ENCODE results near the gene RAVER2. TPM values are rescaled to one million over a fixed set of nuclear protein-coding genes. Genes with fewer than 3 reads are reported as not detected.

The RAVER2 gene
- total and polyA plus RNA-seq, 2 donors (not counting 1 experiment from before 2014, with no cell fraction given): 0.82 to 1.4 TPM

- peaks cover 6% of the 10 kb centered on the region for H3K27me3 Mint-ChIP-seq
- no peak overlapping the region for H3K9ac ChIP-seq (ENCODE audit: low read length)
- H3K79me2 ChIP-seq (ENCODE audit: control insufficient read depth, insufficient read depth, low read length): no peaks in the 10 kb centered on the region
- DNase-seq (no peak), ATAC-seq (ENCODE audit: low read depth) (no peak)
- H3K4me1 Mint-ChIP-seq: no peaks in the 10 kb centered on the region
- H4K20me1 ChIP-seq (ENCODE audit: control insufficient read depth, insufficient read depth, low read length, poor library complexity, severe bottlenecking): no peaks in the 10 kb centered on the region
- ChIA-PET CTCF (no interaction called here), POLR2A (no interaction called here)
- H3K4me2 ChIP-seq (replicated peaks; ENCODE audit: low read depth, low read length, poor library complexity, severe bottlenecking): no peak overlapping the region
- H3K27me3 ChIP-seq (replicated peaks in 1 of 4; ENCODE audit: control extremely low read depth in 1 of 4, control insufficient read depth in 3 of 4, insufficient read depth in 4 of 4, low read length in 3 of 4): no peaks in the 10 kb centered on the region
- WGBS (ENCODE audit: insufficient coverage): no CpG with 5 or more reads among the region's 1 CpG
- no peaks in the 10 kb centered on the region for H3K36me3 ChIP-seq (replicated peaks in 1 of 2; ENCODE audit: control extremely low read depth in 1 of 2, control insufficient read depth in 1 of 2, extremely low read depth in 1 of 2, insufficient read depth in 2 of 2, low read length in 1 of 2)
- H3K9me3 ChIP-seq (ENCODE audit: control extremely low read depth in 1 of 3, control insufficient read depth in 2 of 3, insufficient read depth in 1 of 3, low read length in 2 of 3): peaks cover 0 to 3% (median 3%) of the 10 kb centered on the region in 3 donors
- H3K27ac Mint-ChIP-seq: no peak overlapping the region
- H3K9me3 Mint-ChIP-seq (ENCODE audit: insufficient read depth): peaks cover 3% of the 10 kb centered on the region
- H3K4me1 ChIP-seq (ENCODE audit: control insufficient read depth in 2 of 2, insufficient read depth in 2 of 2, low read length in 2 of 2): no peaks in the 10 kb centered on the region
- H3K4me3 Mint-ChIP-seq: no peak overlapping the region
- H2AFZ ChIP-seq (ENCODE audit: insufficient read depth, low read depth, low read length, poor library complexity, severe bottlenecking): no peak overlapping the region
- H3K27ac ChIP-seq (ENCODE audit: low read length in 2 of 2): no peak overlapping the region
- intact Hi-C loops (cut with micrococcal nuclease): no loop called here
- H3K4me3 ChIP-seq (ENCODE audit: control extremely low read depth in 1 of 5, extremely low read depth in 1 of 5, insufficient read depth in 1 of 5, low read depth in 2 of 5, low read length in 4 of 5): no peak overlapping the region
- TF ChIP-seq EZH2 (IDR thresholded peaks at IDR 0.05; ENCODE audit: borderline replicate concordance, insufficient read depth, low read depth, low read length, poor library complexity, severe bottlenecking): no peak
Observed at GRCh38 chr1:64759968-64760367, 15.1 kb downstream of the RAVER2 start.

GRCh38 chr1:64765012-64765411 lies 20.1 kb downstream of the RAVER2 start:
- Histone ChIP-seq H3K36me3 (replicated peaks in 1 of 2; ENCODE audit: control extremely low read depth in 1 of 2, control insufficient read depth in 1 of 2, extremely low read depth in 1 of 2, insufficient read depth in 2 of 2, low read length in 1 of 2) (no peaks in the 10 kb centered on the region), H2AFZ (ENCODE audit: insufficient read depth, low read depth, low read length, poor library complexity, severe bottlenecking) (no peak overlapping the region), H3K9ac (ENCODE audit: low read length) (no peak overlapping the region), H3K4me2 (replicated peaks; ENCODE audit: low read depth, low read length, poor library complexity, severe bottlenecking) (no peak overlapping the region), H3K9me3 (ENCODE audit: control extremely low read depth in 1 of 3, control insufficient read depth in 2 of 3, insufficient read depth in 1 of 3, low read length in 2 of 3) (no peaks in the 10 kb centered on the region), H3K27ac (ENCODE audit: low read length in 2 of 2) (no peak overlapping the region), H3K79me2 (ENCODE audit: control insufficient read depth, insufficient read depth, low read length) (no peaks in the 10 kb centered on the region), H3K4me1 (ENCODE audit: control insufficient read depth in 2 of 2, insufficient read depth in 2 of 2, low read length in 2 of 2) (peaks cover 7 to 9% of the 10 kb centered on the region in 2 donors), H3K27me3 (replicated peaks in 1 of 4; ENCODE audit: control extremely low read depth in 1 of 4, control insufficient read depth in 3 of 4, insufficient read depth in 4 of 4, low read length in 3 of 4) (no peaks in the 10 kb centered on the region), H4K20me1 (ENCODE audit: control insufficient read depth, insufficient read depth, low read length, poor library complexity, severe bottlenecking) (no peaks in the 10 kb centered on the region), H3K4me3 (ENCODE audit: control extremely low read depth in 1 of 5, extremely low read depth in 1 of 5, insufficient read depth in 1 of 5, low read depth in 2 of 5, low read length in 4 of 5) (no peak overlapping the region)
- CTCF ChIA-PET: no interaction called here
- intact Hi-C loops (cut with micrococcal nuclease): no loop called here
- Mint-ChIP-seq H3K27ac (no peak overlapping the region), H3K4me3 (no peak overlapping the region), H3K27me3 (no peaks in the 10 kb centered on the region), H3K9me3 (ENCODE audit: insufficient read depth) (no peaks in the 10 kb centered on the region), H3K4me1 (peaks cover 11% of the 10 kb centered on the region)
- ATAC-seq (ENCODE audit: low read depth): no peak
- POLR2A ChIA-PET: no interaction called here
- WGBS (ENCODE audit: insufficient coverage): no CpG with 5 or more reads among the region's 1 CpG
- no peak for DNase-seq
- TF ChIP-seq CTCF (IDR thresholded peaks at IDR 0.05) (no peak), EZH2 (IDR thresholded peaks at IDR 0.05; ENCODE audit: borderline replicate concordance, insufficient read depth, low read depth, low read length, poor library complexity, severe bottlenecking) (no peak)
